ENCODE results near the gene RBM24.

DNA sequence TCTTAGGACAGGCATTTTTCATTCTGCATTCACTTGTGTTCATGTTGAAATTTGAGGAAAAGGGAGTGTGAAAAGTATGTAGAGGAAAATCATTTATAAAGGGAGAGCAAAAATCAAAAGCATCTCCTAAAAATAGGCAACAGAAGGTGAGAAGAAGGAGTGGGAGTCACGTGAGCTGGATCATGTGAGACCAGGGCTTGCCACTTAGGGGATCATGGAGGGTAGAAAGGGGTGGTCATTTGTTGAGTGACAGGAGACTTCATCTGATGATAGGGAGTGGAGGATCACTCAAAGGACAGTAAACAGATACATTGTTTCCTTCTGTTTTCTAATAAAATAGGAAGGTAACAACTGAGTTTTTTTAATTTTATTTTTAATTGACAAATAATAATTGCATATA is 17.1 kb downstream of the RBM24 start:
- TF ChIP-seq POLR2A (IDR thresholded peaks at IDR 0.05) = no peak
- TF ChIP-seq, protein P1, sequence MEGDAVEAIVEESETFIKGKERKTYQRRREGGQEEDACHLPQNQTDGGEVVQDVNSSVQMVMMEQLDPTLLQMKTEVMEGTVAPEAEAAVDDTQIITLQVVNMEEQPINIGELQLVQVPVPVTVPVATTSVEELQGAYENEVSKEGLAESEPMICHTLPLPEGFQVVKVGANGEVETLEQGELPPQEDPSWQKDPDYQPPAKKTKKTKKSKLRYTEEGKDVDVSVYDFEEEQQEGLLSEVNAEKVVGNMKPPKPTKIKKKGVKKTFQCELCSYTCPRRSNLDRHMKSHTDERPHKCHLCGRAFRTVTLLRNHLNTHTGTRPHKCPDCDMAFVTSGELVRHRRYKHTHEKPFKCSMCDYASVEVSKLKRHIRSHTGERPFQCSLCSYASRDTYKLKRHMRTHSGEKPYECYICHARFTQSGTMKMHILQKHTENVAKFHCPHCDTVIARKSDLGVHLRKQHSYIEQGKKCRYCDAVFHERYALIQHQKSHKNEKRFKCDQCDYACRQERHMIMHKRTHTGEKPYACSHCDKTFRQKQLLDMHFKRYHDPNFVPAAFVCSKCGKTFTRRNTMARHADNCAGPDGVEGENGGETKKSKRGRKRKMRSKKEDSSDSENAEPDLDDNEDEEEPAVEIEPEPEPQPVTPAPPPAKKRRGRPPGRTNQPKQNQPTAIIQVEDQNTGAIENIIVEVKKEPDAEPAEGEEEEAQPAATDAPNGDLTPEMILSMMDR (IDR thresholded peaks at IDR 0.05) = no peak
